GM21528 (cell line): ENCODE results near the gene PPY.
"Not testable (repeated sequence)": the region's sequence is repeated elsewhere in the genome, so short reads cannot be mapped to it uniquely, and the experiment has no call there.

ENCODE experiments used
- ATAC-seq: cut with Tn5 transposase; IDR thresholded peaks from one replicate; pipeline ENCODE4 v1.9.1; 2021; ENCODE audit warnings: mild to moderate bottlenecking, moderate library complexity; ENCODE audit not compliant: unreplicated experiment, low FRiP score

Gene PPY

GRCh38 chr17:43935204-43935925 is 6.9 kb downstream of the PPY start:
- no peak for ATAC-seq

- no peak for ATAC-seq
Measured at GRCh38 chr17:43932923-43933322, 9.4 kb downstream of the PPY start.

GRCh38 chr17:43932357-43932756 is 9.9 kb downstream of the PPY start:
- no peak for ATAC-seq

GRCh38 chr17:43931062-43931571 is 11.2 kb downstream of the PPY start:
- no peak for ATAC-seq

- no peak for ATAC-seq
Measured at GRCh38 chr17:43928609-43929008, 13.7 kb downstream of the PPY start.

- ATAC-seq = not testable (repeated sequence)
Measured at GRCh38 chr17:43927929-43928328, 14.3 kb downstream of the PPY start.

- ATAC-seq = no peak
Measured at GRCh38 chr17:43927060-43927864, 15.0 kb downstream of the PPY start.

GRCh38 chr17:43924558-43924957 is 17.7 kb downstream of the PPY start:
- no peak for ATAC-seq

- ATAC-seq = no peak
Measured at GRCh38 chr17:43920500-43921095, 21.7 kb downstream of the PPY start.

GRCh38 chr17:43918026-43918389 is 24.3 kb downstream of the PPY start:
- no peak for ATAC-seq

- ATAC-seq = no peak
Measured at GRCh38 chr17:43917348-43918025, 24.8 kb downstream of the PPY start.

- ATAC-seq = no peak
Measured at GRCh38 chr17:43917016-43917347, 25.3 kb downstream of the PPY start.

GRCh38 chr17:43916385-43916784 is 25.9 kb downstream of the PPY start:
- no peak for ATAC-seq

GRCh38 chr17:43915559-43915958 is 26.7 kb downstream of the PPY start:
- ATAC-seq = no peak

GRCh38 chr17:43914451-43914850 is 27.8 kb downstream of the PPY start:
- ATAC-seq = no peak

GRCh38 chr17:43913584-43913983 is 28.7 kb downstream of the PPY start:
- ATAC-seq = no peak

GRCh38 chr17:43912635-43913304 is 29.5 kb downstream of the PPY start:
- ATAC-seq = no peak

GRCh38 chr17:43911904-43912303 is 30.4 kb downstream of the PPY start:
- ATAC-seq = no peak

GRCh38 chr17:43909537-43910231 is 32.6 kb downstream of the PPY start:
- no peak for ATAC-seq
